Caco-2 (cell line): ENCODE measurements around the gene TYK2. TPM values are rescaled to one million over a fixed set of nuclear protein-coding genes. Genes with fewer than 3 reads are reported as not detected.

Experiments used
- BruUV-seq: library from RNA; stranded (reverse); fragments of 400-500 nt; replicated peaks from 2 replicates; lab custom pipeline; 2021; lab: Mats Ljungman, UMichigan
- CTCF ChIA-PET: fragments of 300-600 bp; sonication (Branson Sonifier 250); formaldehyde crosslinking; loops from one replicate; lab custom pipeline; 2022; ENCODE audit warnings: antibody characterized with exemption; lab: Charles Lee
- POLR2A ChIA-PET: fragments of 300-600 bp; sonication (Branson Sonifier 250); formaldehyde crosslinking; loops from one replicate; lab custom pipeline; 2022; ENCODE audit warnings: antibody characterized with exemption; lab: Charles Lee
- DNase-seq, 2 experiments: peaks; one replicate each; pipeline versions ENCODE4 v3.0.0 to v3.0.0-alpha.2; 2020 to 2022
- H3K27me3 ChIP-seq: replicated peaks from 2 replicates; pipeline ENCODE4 v1.6.0; 2011; ENCODE audit warnings: low read length; ENCODE audit not compliant: control insufficient read depth, insufficient read depth
- H3K36me3 ChIP-seq: 2 replicates; pipeline ENCODE4 v1.5.1; 2011; ENCODE audit warnings: low read length; ENCODE audit not compliant: control insufficient read depth, insufficient read depth
- H3K4me1 ChIP-seq: fragments of 250-450 bp; sonication (Bioruptor Pico); 2 replicates; pipeline ENCODE4 v1.5.1; 2020; ENCODE audit warnings: mild to moderate bottlenecking
- H3K4me3 ChIP-seq: 2 replicates; pipeline ENCODE4 v1.5.1; 2011; ENCODE audit warnings: low read depth, mild to moderate bottlenecking, control low read depth, low read length
- H3K9me3 ChIP-seq: fragments of 250-450 bp; sonication (Bioruptor Pico); 2 replicates; pipeline ENCODE4 v1.5.1; 2020; ENCODE audit warnings: mild to moderate bottlenecking, moderate library complexity
- H3K27ac Mint-ChIP-seq: one replicate; pipeline ENCODE4 v1.8.0; 2022; ENCODE audit warnings: mixed read lengths; ENCODE audit not compliant: unreplicated experiment
- H3K27me3 Mint-ChIP-seq: one replicate; pipeline ENCODE4 v1.8.0; 2022; ENCODE audit warnings: mixed read lengths; ENCODE audit not compliant: insufficient read depth, unreplicated experiment
- H3K36me3 Mint-ChIP-seq: one replicate; pipeline ENCODE4 v1.8.0; 2022; ENCODE audit warnings: mild to moderate bottlenecking, mixed read lengths; ENCODE audit not compliant: insufficient read depth, unreplicated experiment
- H3K4me1 Mint-ChIP-seq: one replicate; pipeline ENCODE4 v1.8.0; 2022; ENCODE audit warnings: low read depth, mixed read lengths; ENCODE audit not compliant: unreplicated experiment
- H3K4me3 Mint-ChIP-seq: one replicate; pipeline ENCODE4 v1.8.0; 2022; ENCODE audit warnings: mild to moderate bottlenecking, moderate library complexity, mixed read lengths; ENCODE audit not compliant: unreplicated experiment
- H3K9me3 Mint-ChIP-seq: one replicate; pipeline ENCODE4 v1.8.0; 2022; ENCODE audit warnings: mixed read lengths; ENCODE audit not compliant: unreplicated experiment
- CTCF ChIP-seq, 2 experiments: fragments of 200-600 bp in 1 of 2; IDR thresholded peaks; 1 replicate in 1 of 2; 2 replicates in 1 of 2; pipeline versions ENCODE4 v1.5.1 to v1.8.0; 2011 to 2022; ENCODE audit warnings: antibody characterized with exemption in 1 of 2, control low read depth in 1 of 2, inconsistent platforms in 1 of 2, low read depth in 1 of 2, low read length in 1 of 2, mild to moderate bottlenecking in 1 of 2, moderate library complexity in 1 of 2; ENCODE audit not compliant: insufficient read depth in 1 of 2, severe bottlenecking in 1 of 2, unreplicated experiment in 1 of 2
- intact Hi-C: fragments of 100-400 bp; cut with micrococcal nuclease; formaldehyde crosslinking; loops from one replicate; pipeline ENCODE4 v1.10.0; 2022; ENCODE audit not compliant: unreplicated experiment
- total RNA-seq: library from RNA; stranded (reverse); gene quantifications from 2 replicates; pipeline ENCODE4 v1.2.3, GENCODE V29; 2022

TYK2 gene
- total RNA-seq, 1 experiment from 2014 or later, result 134 TPM

GRCh38 chr19:10365518-10365917 is 14.9 kb downstream of the TYK2 start:
- Mint-ChIP-seq H3K36me3 (peaks cover 48% of the 10 kb centered on the region), H3K27me3 (no peaks in the 10 kb centered on the region), H3K9me3 (no peaks in the 10 kb centered on the region), H3K4me1 (no peaks in the 10 kb centered on the region), H3K27ac (no peak overlapping the region), H3K4me3 (no peak overlapping the region)
- no peak for DNase-seq
- intact Hi-C loops, result no loop called here
- Histone ChIP-seq H3K36me3 (peaks cover 4% of the 10 kb centered on the region), H3K4me3 (no peak overlapping the region), H3K9me3 (no peaks in the 10 kb centered on the region), H3K4me1 (no peaks in the 10 kb centered on the region), H3K27me3 (no peaks in the 10 kb centered on the region)
- CTCF ChIA-PET, result no interaction called here
- POLR2A ChIA-PET, result no interaction called here
- TF ChIP-seq CTCF (IDR thresholded peaks at IDR 0.05; ENCODE audit: insufficient read depth in 1 of 2, low read depth in 1 of 2, low read length in 1 of 2, severe bottlenecking in 1 of 2, unreplicated experiment in 1 of 2), result no peak
- BruUV-seq, result no TSS peak

- H3K27me3 ChIP-seq, result no peaks in the 10 kb centered on the region
- no peak for DNase-seq
- H3K9me3 Mint-ChIP-seq, result no peaks in the 10 kb centered on the region
- H3K27me3 Mint-ChIP-seq, result no peaks in the 10 kb centered on the region
- intact Hi-C loops, result no loop called here
- peaks cover 4% of the 10 kb centered on the region for H3K36me3 ChIP-seq
- ChIA-PET CTCF (no interaction called here), POLR2A (no interaction called here)
- H3K4me3 Mint-ChIP-seq, result no peak overlapping the region
- no TSS peak for BruUV-seq
- no peak for TF ChIP-seq CTCF (IDR thresholded peaks at IDR 0.05; ENCODE audit: insufficient read depth in 1 of 2, low read depth in 1 of 2, low read length in 1 of 2, severe bottlenecking in 1 of 2, unreplicated experiment in 1 of 2)
- H3K27ac Mint-ChIP-seq, result no peak overlapping the region
- H3K4me3 ChIP-seq, result no peak overlapping the region
- peaks cover 40% of the 10 kb centered on the region for H3K36me3 Mint-ChIP-seq
- H3K4me1 Mint-ChIP-seq, result no peaks in the 10 kb centered on the region
- H3K9me3 ChIP-seq, result no peaks in the 10 kb centered on the region
- no peaks in the 10 kb centered on the region for H3K4me1 ChIP-seq
Measured at GRCh38 chr19:10364644-10365043, 15.7 kb downstream of the TYK2 start.

GRCh38 chr19:10363789-10364281 is 16.5 kb downstream of the TYK2 start:
- peaks cover 40% of the 10 kb centered on the region for H3K36me3 Mint-ChIP-seq
- no peak overlapping the region for H3K27ac Mint-ChIP-seq
- no peaks in the 10 kb centered on the region for H3K9me3 ChIP-seq
- ChIA-PET POLR2A (no interaction called here), CTCF (no interaction called here)
- no peak for DNase-seq
- no peak overlapping the region for H3K4me3 ChIP-seq
- no peak for TF ChIP-seq CTCF (IDR thresholded peaks at IDR 0.05; ENCODE audit: insufficient read depth in 1 of 2, low read depth in 1 of 2, low read length in 1 of 2, severe bottlenecking in 1 of 2, unreplicated experiment in 1 of 2)
- H3K4me3 Mint-ChIP-seq, result no peak overlapping the region
- intact Hi-C loops, result no loop called here
- no peaks in the 10 kb centered on the region for H3K27me3 Mint-ChIP-seq
- no peaks in the 10 kb centered on the region for H3K4me1 ChIP-seq
- H3K36me3 ChIP-seq, result peaks cover 4% of the 10 kb centered on the region
- BruUV-seq, result no TSS peak
- no peaks in the 10 kb centered on the region for H3K27me3 ChIP-seq
- peaks cover 6% of the 10 kb centered on the region for H3K4me1 Mint-ChIP-seq
- no peaks in the 10 kb centered on the region for H3K9me3 Mint-ChIP-seq
